Keratinocyte (primary cell): ENCODE data around the gene MARCHF3. TPM values are rescaled to one million over a fixed set of nuclear protein-coding genes. Genes with fewer than 3 reads are reported as not detected.

Experiments
- DNase-seq: peaks from one replicate; pipeline ENCODE4 v3.0.0-alpha.2; 2011; ENCODE audit warnings: low read depth, missing footprints, low spot score
- FAIRE-seq: peaks from 2 replicates; lab custom pipeline; 2011; peaks lifted over from hg19 to GRCh38; lab: Jason Lieb, UNC
- H2AFZ ChIP-seq: 2 replicates; pipeline ENCODE4 v1.6.0; 2012; ENCODE audit warnings: low read length, control low read depth, inconsistent platforms; ENCODE audit not compliant: control insufficient read depth
- H3K27ac ChIP-seq: 2 replicates; pipeline ENCODE4 v1.5.1; 2011; ENCODE audit warnings: low read length; ENCODE audit not compliant: control insufficient read depth, insufficient read depth
- H3K27me3 ChIP-seq: 3 replicates; pipeline ENCODE4 v1.6.0; 2011; ENCODE audit warnings: low read length; ENCODE audit not compliant: control insufficient read depth, insufficient read depth; ENCODE audit errors: extremely low read depth
- H3K36me3 ChIP-seq, 2 experiments: 2 replicates in 1 of 2; 3 replicates in 1 of 2; pipeline ENCODE4 v1.5.1; 2011; ENCODE audit warnings: low read length in 2 of 2, mild to moderate bottlenecking in 1 of 2; ENCODE audit not compliant: control insufficient read depth in 2 of 2, insufficient read depth in 2 of 2; ENCODE audit errors: extremely low read depth in 1 of 2
- H3K4me1 ChIP-seq: 3 replicates; pipeline ENCODE4 v1.5.1; 2011; ENCODE audit warnings: low read length; ENCODE audit not compliant: control insufficient read depth, insufficient read depth; ENCODE audit errors: extremely low read depth
- H3K4me2 ChIP-seq: 3 replicates; pipeline ENCODE4 v1.6.0; 2011; ENCODE audit warnings: low read depth, low read length; ENCODE audit not compliant: control insufficient read depth, insufficient read depth; ENCODE audit errors: extremely low read depth
- H3K4me3 ChIP-seq, 3 experiments: fragments of 200-600 bp in 1 of 3; sonication (generic) in 1 of 3; 2 replicates in 2 of 3; 3 replicates in 1 of 3; pipeline ENCODE4 v1.5.1; 2011 to 2016; ENCODE audit warnings: low read length in 3 of 3, mild to moderate bottlenecking in 3 of 3, control low read depth in 2 of 3, inconsistent platforms in 1 of 3, low read depth in 1 of 3, mixed read lengths in 1 of 3, mixed run types in 1 of 3, moderate library complexity in 1 of 3; ENCODE audit not compliant: control insufficient read depth in 2 of 3, insufficient read depth in 2 of 3; ENCODE audit errors: extremely low read depth in 1 of 3
- H3K79me2 ChIP-seq: 2 replicates; pipeline ENCODE4 v1.6.0; 2012; ENCODE audit warnings: low read length; ENCODE audit not compliant: control insufficient read depth, insufficient read depth
- H3K9ac ChIP-seq: 3 replicates; pipeline ENCODE4 v1.6.0; 2011; ENCODE audit warnings: low read length; ENCODE audit not compliant: control insufficient read depth, insufficient read depth; ENCODE audit errors: extremely low read depth
- H3K9me1 ChIP-seq: 3 replicates; pipeline ENCODE4 v1.6.0; 2011; ENCODE audit warnings: low read length; ENCODE audit not compliant: control insufficient read depth, insufficient read depth; ENCODE audit errors: extremely low read depth
- H3K9me3 ChIP-seq: 2 replicates; pipeline ENCODE4 v1.5.1; 2012; ENCODE audit warnings: low read depth, low read length; ENCODE audit not compliant: control insufficient read depth
- H4K20me1 ChIP-seq: 3 replicates; pipeline ENCODE4 v1.6.0; 2011; ENCODE audit warnings: low read length; ENCODE audit not compliant: control insufficient read depth, insufficient read depth; ENCODE audit errors: extremely low read depth
- EZH2 ChIP-seq: IDR thresholded peaks from one replicate; pipeline ENCODE4 v1.6.1; 2012; ENCODE audit warnings: inconsistent platforms, mild to moderate bottlenecking, low read length, moderate library complexity
- dilution Hi-C: fragments of 300-500 bp; cut with MboI; formaldehyde crosslinking; loops from one replicate; pipeline ENCODE4 v1.7.0; 2020; ENCODE audit warnings: low sequenced_read_pairs; ENCODE audit not compliant: extremely low pct_ligation_motif_present
- polyA plus RNA-seq, 5 experiments: library from polyadenylated mRNA; depleted of rRNA in 3 of 5; stranded (reverse) in 3 of 5; stranded (forward) in 1 of 5; unstranded in 1 of 5; fragments of >200 nt; gene quantifications; 1 replicate in 1 of 5; 2 replicates in 3 of 5; 3 replicates in 1 of 5; pipeline versions ENCODE4 v1.2.1 to v1.2.3, GENCODE V29; 2011 to 2012; ENCODE audit warnings: missing spikeins in 2 of 5, low read depth in 1 of 5, low replicate concordance in 1 of 5
- TF ChIP-seq, protein P1 (sequence below), 3 experiments: IDR thresholded peaks in 1 of 3; conservative IDR thresholded peaks in 1 of 3; optimal IDR thresholded peaks in 1 of 3; 2 replicates in 2 of 3; 3 replicates in 1 of 3; pipeline versions ENCODE3 to v1.5.1; 2011; ENCODE audit warnings: low read length in 3 of 3, mild to moderate bottlenecking in 3 of 3, moderate library complexity in 2 of 3, control low read depth in 1 of 3, inconsistent platforms in 1 of 3; ENCODE audit not compliant: insufficient read depth in 2 of 3; ENCODE audit errors: extremely low read depth in 1 of 3

MARCHF3 gene
- polyA plus RNA-seq, 1 donor (not counting 4 experiments of a cell fraction or from before 2014, with no cell fraction given) = 0.45 TPM

GRCh38 chr5:127026166-127026565 lies 4.2 kb downstream of the MARCHF3 start:
- no peak overlapping the region for H3K4me2 ChIP-seq
- no peak overlapping the region for H3K4me3 ChIP-seq
- H3K9me1 ChIP-seq = no peaks in the 10 kb centered on the region
- no peaks in the 10 kb centered on the region for H3K36me3 ChIP-seq
- no peak overlapping the region for H3K27ac ChIP-seq
- no peak overlapping the region for H3K9ac ChIP-seq
- DNase-seq (no peak), FAIRE-seq (no peak)
- dilution Hi-C loops = no loop called here
- H4K20me1 ChIP-seq = no peaks in the 10 kb centered on the region
- no peaks in the 10 kb centered on the region for H3K9me3 ChIP-seq
- no peaks in the 10 kb centered on the region for H3K79me2 ChIP-seq
- TF ChIP-seq, protein P1, sequence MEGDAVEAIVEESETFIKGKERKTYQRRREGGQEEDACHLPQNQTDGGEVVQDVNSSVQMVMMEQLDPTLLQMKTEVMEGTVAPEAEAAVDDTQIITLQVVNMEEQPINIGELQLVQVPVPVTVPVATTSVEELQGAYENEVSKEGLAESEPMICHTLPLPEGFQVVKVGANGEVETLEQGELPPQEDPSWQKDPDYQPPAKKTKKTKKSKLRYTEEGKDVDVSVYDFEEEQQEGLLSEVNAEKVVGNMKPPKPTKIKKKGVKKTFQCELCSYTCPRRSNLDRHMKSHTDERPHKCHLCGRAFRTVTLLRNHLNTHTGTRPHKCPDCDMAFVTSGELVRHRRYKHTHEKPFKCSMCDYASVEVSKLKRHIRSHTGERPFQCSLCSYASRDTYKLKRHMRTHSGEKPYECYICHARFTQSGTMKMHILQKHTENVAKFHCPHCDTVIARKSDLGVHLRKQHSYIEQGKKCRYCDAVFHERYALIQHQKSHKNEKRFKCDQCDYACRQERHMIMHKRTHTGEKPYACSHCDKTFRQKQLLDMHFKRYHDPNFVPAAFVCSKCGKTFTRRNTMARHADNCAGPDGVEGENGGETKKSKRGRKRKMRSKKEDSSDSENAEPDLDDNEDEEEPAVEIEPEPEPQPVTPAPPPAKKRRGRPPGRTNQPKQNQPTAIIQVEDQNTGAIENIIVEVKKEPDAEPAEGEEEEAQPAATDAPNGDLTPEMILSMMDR (optimal IDR thresholded peaks at IDR 0.05 in 1 of 3, IDR thresholded peaks at IDR 0.05 in 1 of 3, conservative IDR thresholded peaks at IDR 0.05 in 1 of 3; ENCODE audit: extremely low read depth in 1 of 3, insufficient read depth in 2 of 3, low read length in 3 of 3) = no peak
- no peak for TF ChIP-seq EZH2
- no peak overlapping the region for H2AFZ ChIP-seq
- H3K27me3 ChIP-seq = peaks cover 18% of the 10 kb centered on the region
- peaks cover 7% of the 10 kb centered on the region for H3K4me1 ChIP-seq

GRCh38 chr5:127025467-127025866 lies 4.9 kb downstream of the MARCHF3 start:
- peaks cover 14% of the 10 kb centered on the region for H3K27me3 ChIP-seq
- H4K20me1 ChIP-seq = no peaks in the 10 kb centered on the region
- no peak for DNase-seq
- no peak overlapping the region for H3K4me2 ChIP-seq
- TF ChIP-seq, protein P1 (optimal IDR thresholded peaks at IDR 0.05 in 1 of 3, IDR thresholded peaks at IDR 0.05 in 1 of 3, conservative IDR thresholded peaks at IDR 0.05 in 1 of 3; ENCODE audit: extremely low read depth in 1 of 3, insufficient read depth in 2 of 3, low read length in 3 of 3) = no peak
- TF ChIP-seq EZH2 = no peak
- dilution Hi-C loops = no loop called here
- no peak overlapping the region for H3K9ac ChIP-seq
- H3K9me3 ChIP-seq = no peaks in the 10 kb centered on the region
- H2AFZ ChIP-seq = no peak overlapping the region
- FAIRE-seq = no peak
- no peak overlapping the region for H3K4me3 ChIP-seq
- H3K36me3 ChIP-seq = no peaks in the 10 kb centered on the region
- peaks cover 7% of the 10 kb centered on the region for H3K4me1 ChIP-seq
- H3K9me1 ChIP-seq = no peaks in the 10 kb centered on the region
- H3K79me2 ChIP-seq = no peaks in the 10 kb centered on the region
- no peak overlapping the region for H3K27ac ChIP-seq
